Measurements from ENCODE around the gene MSI2.

Gene MSI2

DNA sequence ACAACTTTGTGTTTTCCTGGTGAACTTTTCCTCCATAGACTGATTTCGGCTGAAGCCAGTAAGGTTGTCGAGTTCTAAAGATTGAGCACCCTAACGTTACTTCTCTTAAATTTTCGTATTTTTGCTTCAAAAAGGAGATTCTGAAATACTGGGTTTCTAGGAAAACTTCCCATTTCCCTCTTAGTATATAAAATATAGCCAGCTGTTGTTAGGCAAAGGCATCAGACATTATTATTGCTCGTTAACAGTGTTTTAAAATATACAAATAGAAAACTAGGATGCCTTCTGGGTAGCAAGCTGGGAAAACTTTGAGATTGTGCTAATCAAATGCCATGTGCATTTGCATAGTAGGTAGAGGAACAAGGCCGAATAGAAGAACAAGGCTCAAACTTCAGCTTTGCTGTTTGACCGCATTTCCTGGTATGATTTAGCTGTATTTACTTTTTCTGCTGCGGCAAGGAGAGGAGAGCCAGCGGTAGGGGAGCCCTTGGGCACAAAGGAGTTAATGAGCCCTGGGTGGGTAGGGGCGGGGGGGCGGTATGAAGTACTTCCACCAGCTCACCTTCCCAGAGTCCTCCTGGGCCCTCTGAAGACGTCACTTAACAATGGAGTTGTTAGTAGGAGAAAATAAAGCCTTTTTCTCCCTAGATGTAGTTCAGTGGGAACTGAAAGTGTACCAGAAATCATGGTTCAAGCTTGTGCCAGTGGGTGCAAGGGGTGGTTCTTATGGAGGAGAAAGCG lies 151.9 kb downstream of the MSI2 start:
- no peak for DNase-seq (ENCODE audit: low read depth in 4 of 4, low spot score in 1 of 4)

DNA sequence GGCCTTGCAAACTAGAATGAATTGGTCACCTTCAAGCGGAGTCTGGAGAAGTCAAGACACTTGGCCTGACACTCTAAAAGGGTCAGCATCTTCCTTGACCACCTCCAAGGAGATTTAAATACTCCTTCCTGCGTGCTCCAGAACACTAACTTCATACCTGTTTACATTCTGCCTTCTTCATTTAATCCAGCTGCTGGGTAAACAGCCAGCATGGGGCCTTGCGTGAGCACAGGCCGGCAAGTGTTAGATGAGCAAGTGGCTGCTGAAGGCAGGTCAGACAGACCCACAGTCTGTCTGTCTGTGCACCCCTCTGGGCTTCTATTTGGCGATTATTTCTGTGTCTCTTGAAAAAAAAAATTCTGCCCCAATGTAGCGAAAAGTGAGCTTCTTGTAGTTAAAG lies 153.8 kb downstream of the MSI2 start:
- DNase-seq (ENCODE audit: low read depth in 4 of 4, low spot score in 1 of 4) = no peak

DNA sequence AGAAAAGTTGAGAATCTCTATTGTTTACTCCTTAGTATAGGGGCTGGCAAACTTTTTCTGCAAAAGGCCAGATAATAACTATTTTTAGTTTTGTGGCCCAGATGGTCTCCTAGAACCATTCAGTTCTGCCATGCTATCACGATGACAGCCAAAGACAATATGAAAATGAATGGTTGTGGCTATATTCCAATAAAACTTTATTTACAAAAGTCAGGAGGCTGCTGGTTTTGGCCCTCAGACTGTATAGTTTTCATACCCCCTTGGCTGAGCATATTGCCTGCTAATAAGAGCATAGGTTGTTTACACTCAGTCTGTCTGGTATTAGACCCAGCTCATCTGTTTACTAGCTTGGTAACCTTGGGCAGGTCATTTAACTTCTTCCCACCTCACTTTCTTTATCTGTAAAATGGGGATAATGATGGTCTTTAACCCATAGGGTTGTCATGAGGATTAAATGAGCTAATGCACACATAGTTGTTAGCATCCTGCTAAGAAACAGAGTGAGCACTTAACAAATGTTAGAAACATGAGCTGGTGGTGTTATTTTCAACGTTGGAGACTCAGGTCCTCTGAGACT lies 156.3 kb downstream of the MSI2 start:
- no peak for DNase-seq (ENCODE audit: low read depth in 4 of 4, low spot score in 1 of 4)

DNA sequence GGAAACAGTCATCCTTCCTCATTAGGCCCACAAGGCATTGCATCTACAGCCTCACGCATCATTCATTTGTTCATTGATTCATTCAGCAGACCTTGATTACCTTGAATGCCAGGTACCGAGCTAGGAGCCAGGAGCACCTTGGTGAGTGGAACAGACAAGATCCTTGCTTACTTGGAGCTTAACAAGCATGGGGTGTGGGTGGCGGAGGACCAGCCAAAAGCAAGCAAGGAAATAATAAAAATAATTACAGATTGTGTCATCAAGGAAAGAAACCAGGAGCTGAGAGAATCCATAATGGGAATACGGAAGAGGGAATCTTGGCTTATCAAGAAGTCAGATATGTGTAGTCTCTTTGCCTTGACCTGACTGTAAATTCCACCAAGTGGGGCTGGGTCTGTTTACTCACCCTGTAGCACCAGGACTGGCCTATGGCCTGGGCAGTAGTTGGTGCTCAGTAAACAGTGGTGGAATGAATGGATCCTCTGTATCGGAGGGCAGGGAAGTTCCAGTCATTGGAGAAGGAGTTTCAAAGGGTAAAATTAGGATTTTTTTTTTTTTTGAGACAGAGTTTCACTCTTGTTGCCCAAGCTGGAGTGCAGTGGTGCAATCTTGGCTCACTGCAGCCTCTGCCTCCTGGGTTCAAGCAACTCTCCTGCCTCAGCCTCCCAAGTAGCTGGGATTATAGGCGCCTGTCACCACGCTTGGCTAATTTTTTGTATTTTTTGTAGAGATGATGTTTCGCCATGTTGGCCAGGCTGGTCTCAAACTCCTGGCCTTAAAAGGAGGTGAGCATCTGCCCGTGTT lies 157.7 kb downstream of the MSI2 start:
- no peak for DNase-seq (ENCODE audit: low read depth in 4 of 4, low spot score in 1 of 4)

DNA sequence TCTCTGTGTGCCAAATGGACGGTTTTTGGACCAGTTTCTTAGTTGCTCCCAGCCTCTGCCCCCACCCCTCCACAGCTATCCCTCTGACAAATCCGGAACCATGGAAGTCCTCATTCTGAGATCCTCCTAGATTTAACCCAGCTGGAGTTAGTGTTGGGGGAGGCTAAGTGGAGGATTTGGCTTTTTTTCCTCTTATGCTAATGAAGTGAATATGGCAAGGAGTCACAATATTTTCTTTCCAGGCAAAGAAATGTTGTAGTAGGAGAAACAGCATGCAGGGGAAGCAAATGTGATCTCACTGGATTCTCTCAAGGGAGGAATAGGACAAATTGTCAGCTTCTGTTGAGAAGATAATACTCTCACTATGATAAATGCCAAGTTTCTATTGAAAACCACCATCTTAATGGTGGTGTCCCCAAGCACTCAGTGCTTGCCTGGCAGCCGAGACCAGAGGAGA lies 159.5 kb downstream of the MSI2 start:
- DNase-seq (ENCODE audit: low read depth in 4 of 4, low spot score in 1 of 4) = no peak

DNA sequence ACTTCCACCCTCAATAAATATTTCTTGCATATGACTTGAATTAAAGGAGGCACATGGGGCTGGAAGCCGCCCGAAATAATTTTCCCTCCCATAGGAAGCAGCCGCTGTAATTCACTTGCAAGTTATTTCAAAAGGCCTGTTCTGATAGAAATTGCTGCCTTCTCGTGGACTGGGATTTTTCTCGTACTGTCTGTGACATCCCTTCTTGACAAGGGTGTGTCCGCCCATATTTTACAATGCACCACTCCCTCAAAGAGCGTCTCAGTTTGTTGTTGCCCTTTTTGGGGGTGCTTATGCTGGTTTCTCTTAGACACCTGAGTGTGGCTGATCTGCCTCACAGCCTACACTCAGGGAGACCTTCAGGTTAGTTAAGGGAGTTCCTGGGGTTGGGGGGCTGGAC lies 160.0 kb downstream of the MSI2 start:
- DNase-seq (ENCODE audit: low read depth in 4 of 4, low spot score in 1 of 4) = no peak

DNA sequence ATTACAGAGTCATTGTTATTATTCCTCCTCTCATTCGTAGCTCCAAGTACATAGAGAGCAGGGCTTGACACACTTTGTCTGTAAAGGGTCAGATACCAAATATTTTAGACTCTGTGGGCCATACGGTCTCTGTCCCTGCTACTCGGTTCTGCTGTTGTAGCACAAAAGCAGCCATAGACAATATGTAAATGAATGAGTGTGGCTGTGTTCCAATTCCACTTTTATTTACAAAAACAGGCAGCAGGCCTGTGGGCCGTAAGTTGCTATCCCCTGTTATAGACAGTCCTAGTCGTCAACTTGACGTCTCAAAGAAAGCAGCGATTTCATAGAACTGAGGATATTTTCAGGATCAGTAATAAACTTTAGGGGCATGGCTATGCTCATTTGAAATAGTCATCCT lies 161.6 kb downstream of the MSI2 start:
- DNase-seq (ENCODE audit: low read depth in 4 of 4, low spot score in 1 of 4) = no peak

DNA sequence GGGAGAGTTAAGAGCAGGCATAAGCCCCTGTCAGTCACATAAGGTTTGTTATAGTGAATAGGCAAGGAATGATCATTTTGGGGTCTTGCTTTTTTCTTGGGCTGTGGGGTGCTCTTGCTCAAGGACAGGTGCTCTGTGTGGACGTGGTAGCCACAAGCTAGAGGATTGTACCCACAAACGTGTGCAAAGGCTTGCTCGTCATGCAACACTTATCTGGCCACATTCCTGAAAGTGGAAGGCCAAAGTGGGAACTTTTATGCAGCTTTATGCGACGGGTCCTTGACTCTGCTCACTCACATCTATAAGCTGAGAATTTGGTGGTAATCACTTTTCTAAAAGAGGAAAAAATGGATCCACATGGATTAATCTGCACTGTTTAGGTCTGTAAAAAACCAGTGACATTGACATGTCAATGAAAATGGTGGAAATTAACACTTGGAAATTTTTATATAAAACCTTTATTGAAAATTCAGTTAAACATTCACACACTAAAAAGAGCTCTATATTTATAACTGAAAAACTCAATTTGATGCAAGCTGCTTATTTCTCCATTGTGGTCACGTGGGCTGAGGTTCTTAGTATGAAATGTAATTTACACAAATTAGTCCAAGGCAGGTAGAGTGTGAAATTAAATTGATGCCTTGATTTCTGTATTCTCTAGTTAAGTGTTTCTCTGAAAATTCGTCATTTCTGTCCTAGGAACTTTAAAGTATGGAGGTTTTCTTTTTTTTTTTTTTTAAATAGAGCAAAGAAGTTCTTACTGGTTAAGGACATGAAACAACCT lies 162.3 kb downstream of the MSI2 start:
- DNase-seq (ENCODE audit: low read depth in 4 of 4, low spot score in 1 of 4) = no peak

DNA sequence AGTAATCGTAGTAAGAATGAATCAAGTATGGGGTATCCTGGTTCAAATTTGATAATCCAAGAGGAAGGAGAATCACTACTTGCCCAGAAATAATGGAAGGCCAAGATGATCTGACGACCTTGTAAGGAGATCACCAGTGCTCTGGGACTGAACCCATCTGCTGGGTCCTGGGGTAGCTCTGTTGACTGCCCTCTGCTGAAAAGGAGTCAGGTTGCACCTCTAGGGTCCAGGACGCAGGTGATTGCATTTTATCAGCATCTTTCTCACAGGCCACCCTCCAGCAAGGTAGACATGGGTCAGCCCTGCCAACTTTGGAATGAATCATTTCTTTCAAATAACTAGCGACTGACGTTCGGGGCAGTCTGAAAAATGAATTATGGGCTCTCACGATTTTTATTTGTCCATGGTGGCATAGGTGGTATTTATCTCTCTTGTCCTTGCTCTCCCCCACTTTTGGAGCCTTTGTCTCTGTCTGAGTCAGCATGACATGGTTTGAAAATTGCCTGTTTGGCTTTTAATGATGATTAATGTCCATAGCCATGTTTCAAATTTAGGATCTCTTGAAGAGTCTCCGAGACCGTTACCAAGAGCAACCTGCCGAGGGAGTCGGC lies 163.7 kb downstream of the MSI2 start:
- DNase-seq (ENCODE audit: low read depth in 4 of 4, low spot score in 1 of 4) = no peak

DNA sequence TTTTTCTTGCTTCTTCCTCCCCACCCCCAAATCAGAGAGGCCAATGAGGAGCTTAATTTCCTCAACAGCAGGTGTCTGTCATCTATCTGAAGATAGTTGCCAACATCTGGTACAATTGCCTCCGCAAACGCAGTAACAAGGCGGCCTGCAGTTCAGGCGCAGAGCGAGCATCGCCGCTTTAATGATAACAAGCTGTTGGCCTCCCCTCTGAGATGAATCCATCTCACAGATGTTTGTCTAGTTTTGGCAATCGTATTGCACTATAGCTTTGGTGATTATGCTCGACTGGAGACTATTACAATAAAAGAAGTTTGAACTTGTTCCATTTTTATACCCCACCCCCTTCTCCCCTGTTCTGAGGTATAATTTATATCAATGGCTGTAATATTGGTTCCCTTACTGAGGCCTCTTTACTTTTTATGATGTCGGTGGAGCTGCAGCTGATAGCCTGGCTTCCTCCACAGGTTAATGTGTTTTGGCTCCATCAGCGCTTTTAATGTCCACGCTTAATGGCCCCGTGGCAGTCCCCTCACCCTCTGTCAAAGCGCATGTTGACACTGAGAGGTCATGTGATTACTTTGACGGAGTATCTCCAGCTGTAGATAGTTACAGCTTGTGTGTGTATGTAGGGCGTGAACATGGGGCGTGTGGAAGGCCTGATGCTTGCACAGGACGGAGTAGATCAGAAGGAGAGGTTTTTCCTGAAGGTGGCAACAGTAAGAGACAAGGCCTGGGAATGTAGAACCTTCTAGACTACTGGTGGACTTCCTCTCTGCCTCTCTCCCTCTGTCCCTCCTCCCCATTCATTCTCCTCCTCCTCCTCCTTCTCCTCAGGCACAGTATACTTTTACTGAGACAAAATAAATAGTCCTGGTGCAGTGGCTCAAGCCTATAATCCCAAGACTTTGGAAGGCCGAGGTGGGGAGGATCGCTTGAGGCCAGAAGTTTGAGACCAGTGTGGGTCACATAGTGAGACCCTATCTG lies 164.7 kb downstream of the MSI2 start:
- DNase-seq (ENCODE audit: low read depth in 4 of 4, low spot score in 1 of 4) = no peak

DNA sequence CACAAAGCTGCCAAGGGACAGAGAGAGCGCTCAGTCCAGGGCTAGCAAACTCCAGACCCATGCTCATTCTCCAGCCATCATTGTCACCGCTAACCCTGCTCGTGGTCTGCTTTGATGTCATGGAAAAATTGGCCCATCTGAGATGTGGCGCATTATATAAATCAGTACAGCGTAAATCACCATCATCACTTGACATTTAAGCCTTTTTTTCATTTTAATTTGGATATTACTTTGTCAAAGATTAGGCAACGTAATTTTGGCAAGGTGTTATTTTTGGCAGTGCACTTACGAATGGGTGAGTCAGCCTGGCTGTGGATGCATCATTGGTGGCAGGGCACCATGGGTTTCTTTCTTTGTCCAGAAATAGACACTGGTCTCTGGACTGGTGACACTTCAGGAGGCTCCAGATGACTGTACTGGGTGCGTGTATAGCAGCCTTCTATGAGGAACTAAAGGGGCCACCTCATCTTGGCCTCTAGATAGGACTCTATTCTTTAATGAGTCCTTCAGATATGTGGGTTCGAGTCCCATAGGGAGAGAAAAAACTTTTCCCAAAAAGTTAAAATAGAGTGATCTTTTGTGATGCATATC lies 166.3 kb downstream of the MSI2 start:
- DNase-seq (ENCODE audit: low read depth in 4 of 4, low spot score in 1 of 4) = no peak

DNA sequence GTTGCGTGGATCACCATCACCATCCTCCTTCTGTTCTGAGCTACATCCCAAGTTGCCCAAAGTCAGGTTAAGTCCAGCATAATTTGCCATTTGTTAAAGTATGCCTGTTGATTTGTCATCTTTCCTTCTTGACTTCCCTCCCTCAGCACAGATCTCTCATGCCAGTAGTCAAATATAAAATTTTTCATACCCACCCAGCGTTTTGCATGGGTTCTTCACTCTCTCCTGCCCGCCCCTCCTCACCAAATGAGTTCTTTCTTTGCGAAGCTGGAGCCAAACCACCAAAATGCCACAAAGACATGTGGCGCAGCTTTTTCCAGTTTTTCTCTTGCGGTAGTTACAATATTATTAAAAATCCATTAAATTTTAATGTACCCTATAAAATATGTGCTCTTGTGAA lies 167.2 kb downstream of the MSI2 start:
- no peak for DNase-seq (ENCODE audit: low read depth in 4 of 4, low spot score in 1 of 4)

DNA sequence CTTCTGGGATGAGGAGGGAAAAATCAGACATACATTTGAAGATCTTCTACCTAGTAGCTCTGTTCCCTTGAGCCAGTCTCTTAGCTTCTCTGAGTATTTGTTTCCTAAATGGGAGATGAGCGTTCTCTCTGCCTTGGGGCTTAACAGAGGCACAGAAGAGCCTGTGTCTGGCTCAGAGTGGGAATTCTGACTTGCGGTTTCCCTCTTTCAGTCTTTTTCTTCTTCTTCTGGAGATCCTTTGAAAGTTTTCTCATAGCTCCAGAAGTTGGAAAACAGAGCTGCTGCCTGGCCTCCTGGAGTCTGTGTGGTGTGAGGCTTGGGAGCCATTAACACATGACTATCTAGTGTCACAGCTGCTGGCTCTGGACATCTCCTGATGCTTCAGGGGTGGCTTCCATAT lies 167.9 kb downstream of the MSI2 start:
- no peak for DNase-seq (ENCODE audit: low read depth in 4 of 4, low spot score in 1 of 4)

DNA sequence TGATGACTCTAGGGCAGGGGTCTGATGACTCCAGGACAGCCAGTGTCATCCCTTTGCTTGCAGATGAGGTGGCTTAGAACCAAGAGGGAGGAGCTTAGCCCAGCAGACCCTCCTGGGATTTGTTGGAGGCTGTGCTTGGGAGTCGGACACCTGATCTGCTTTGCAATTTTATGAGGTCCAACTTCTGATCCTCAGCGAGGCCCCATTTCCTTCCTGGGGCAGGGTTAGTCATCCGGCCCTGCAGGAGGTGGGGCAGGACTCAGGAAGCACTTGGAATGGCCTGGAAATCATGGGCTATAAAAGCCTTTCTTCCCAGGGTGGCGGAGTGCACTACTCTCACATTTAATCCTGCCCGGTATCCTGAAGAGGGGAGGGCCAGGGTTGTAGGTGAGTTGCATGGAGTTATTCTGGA lies 168.5 kb downstream of the MSI2 start:
- no peak for DNase-seq (ENCODE audit: low read depth in 4 of 4, low spot score in 1 of 4)

DNA sequence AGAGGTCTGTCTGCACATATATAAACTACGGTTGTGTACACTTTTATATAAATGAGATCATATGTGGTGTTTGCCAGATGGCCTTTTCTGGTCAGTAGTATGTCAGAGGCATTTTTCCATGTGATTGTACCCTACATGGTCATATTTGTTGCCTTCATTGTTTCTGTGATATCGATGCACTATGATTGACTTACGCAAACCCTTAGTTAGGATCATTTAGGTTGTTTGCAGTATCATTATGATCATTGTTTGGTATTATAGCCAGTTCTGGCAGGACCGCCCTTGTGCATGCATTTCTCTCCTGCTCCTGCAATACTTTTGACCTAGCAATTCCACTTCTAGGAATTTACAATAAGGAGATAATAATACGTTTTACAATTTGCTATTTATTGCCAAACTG lies 169.1 kb downstream of the MSI2 start:
- DNase-seq (ENCODE audit: low read depth in 4 of 4, low spot score in 1 of 4) = no peak

DNA sequence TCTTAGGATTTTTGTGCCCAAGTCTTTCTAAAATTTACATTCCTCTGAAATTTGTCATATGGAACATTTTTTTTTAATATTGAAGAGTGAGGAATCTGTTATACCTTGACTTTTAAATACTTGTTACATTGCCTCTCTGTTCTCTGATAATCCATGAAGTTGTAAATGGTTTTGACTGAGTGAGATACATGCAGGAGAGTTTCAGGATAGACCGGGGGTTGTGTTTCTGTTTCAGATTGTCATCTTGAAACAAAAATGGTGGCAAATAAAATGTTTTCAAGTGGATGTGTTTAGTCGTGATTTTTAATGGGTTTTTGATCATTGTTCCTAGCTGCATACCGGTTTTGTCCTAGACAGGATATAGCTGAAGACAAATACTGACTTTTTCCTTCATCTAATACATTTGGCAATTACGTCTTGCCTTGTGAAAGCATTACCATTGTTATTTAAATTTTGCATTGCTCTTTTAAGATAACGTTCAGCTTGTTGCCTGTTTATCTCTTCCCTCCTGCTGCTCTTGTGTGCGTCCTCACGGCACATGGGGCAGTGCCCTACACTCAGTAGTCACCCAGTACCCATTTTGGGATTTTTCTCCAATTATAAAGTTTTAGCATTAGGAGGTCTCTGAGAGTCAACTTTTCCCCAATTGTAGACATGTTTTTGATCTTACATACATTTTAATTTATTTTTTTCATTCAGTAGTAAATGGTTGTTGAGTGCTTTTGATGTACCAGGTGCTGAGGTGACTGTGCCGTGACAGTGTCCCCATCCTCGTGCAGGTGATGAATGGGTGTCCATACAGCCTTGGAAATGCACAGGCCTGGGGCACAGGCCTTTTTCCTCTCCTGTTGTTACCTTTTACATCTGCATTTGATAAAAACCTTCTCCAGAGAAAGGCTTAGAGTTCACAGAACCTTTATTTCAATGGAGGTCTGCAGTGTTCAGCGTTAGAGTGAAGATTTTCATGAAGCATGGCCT lies 169.9 kb downstream of the MSI2 start:
- DNase-seq (ENCODE audit: low read depth in 4 of 4, low spot score in 1 of 4) = no peak

DNA sequence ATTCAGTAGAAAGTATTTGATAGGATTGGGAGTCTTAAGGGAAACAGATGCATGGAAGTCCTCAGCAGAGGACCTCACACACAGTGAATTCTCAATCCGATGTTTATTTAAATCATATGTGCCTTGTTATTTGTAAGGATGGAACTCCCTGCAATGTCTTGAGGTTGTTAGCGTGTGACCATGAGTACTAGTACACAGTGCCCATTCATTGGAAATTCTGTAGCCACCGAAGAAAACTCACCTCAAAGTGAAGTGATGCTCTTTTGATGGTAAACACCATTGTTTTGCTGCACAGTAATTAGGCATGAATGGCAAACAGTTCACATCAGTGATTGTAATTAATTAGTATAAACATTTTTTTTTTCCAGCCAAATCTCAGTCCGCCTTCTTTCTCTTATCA lies 173.6 kb downstream of the MSI2 start:
- no peak for DNase-seq (ENCODE audit: low read depth in 4 of 4, low spot score in 1 of 4)

DNA sequence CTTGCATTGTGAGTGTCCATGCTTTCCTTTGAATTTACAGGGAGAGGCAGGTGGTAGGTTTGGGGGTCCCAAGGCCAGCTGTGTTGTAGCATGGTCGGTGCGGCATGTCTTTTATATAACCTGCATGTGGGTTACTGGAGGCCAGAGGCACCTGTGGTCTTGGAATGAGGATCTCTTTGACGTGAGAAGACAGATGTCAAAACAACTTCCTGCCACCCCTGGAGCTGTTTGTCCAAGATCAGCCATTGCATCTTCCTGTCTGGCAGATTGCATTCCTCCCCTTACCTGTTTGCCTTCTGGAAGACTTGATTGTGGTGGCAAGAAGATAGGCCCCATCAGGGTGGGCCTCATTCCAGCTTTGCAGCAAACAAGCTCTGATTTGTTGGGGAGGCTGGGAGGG lies 175.1 kb downstream of the MSI2 start:
- no peak for DNase-seq (ENCODE audit: low read depth in 4 of 4, low spot score in 1 of 4)
